PFSK-1 (cell line): ENCODE data around the gene USH1C.

ENCODE experiments used
- FOXP2 ChIP-seq: optimal IDR thresholded peaks from 2 replicates; pipeline ENCODE3; 2011; ENCODE audit warnings: borderline replicate concordance, control low read depth, inconsistent platforms; ENCODE audit not compliant: insufficient read depth; ENCODE audit errors: extremely low read length, extremely low read depth
- POLR2AphosphoS5 ChIP-seq: IDR thresholded peaks from 2 replicates; pipeline ENCODE4 v1.6.1; 2012; ENCODE audit warnings: low read depth, mild to moderate bottlenecking, control low read depth, low read length, moderate library complexity
- REST ChIP-seq, 2 experiments: IDR thresholded peaks; 2 replicates each; pipeline versions ENCODE4 v1.6.1 to v1.8.0; 2011 to 2012; ENCODE audit warnings: low read depth in 2 of 2, low read length in 2 of 2, control low read depth in 1 of 2, inconsistent platforms in 1 of 2, mild to moderate bottlenecking in 1 of 2, moderate library complexity in 1 of 2; ENCODE audit not compliant: insufficient read depth in 1 of 2
- SIN3A ChIP-seq: IDR thresholded peaks from 2 replicates; pipeline ENCODE4 v1.6.1; 2012; ENCODE audit warnings: mild to moderate bottlenecking, low read length, moderate library complexity, borderline replicate concordance; ENCODE audit not compliant: insufficient read depth
- TAF1 ChIP-seq: IDR thresholded peaks from 2 replicates; pipeline ENCODE4 v1.6.1; 2012; ENCODE audit warnings: low read length, control low read depth, borderline replicate concordance; ENCODE audit not compliant: insufficient read depth

USH1C gene

DNA sequence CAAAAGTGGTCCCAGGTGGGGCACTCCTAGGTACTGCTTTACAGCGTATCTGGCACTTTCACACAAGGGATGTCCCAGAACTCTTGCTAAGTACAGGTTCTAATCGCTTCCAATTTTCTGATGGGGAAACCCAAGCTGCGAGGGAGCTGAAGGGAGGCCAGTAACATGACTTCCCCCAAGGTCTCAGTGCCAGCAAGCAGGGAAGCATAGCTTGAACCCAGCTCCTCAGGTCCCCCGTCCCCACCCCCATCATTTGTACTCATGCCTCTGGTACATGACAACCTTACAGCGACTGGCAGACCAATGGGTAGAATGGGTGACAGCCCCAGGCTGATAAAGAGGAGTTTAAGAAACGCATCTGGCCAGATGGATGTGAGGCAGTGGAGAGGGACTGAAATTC, 66.9 kb downstream of the USH1C start:
- TF ChIP-seq REST (IDR thresholded peaks at IDR 0.05; ENCODE audit: insufficient read depth in 1 of 2, low read depth in 2 of 2, low read length in 2 of 2) (no peak), FOXP2 (no peak), SIN3A (no peak), TAF1 (no peak), POLR2AphosphoS5 (no peak)

DNA sequence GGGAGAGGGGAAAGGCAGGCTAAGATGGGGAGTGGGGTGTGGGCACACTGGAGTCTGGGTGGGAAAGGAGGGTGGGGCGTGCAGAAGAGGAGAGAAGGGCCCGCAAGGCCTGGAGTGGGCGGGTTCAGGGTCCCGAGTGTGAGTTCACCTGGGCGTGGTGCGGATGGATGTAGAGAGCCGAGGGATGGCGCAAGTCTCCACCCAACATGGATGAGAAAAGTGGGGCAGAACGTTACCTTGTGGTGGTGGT, 67.2 kb downstream of the USH1C start:
- TF ChIP-seq FOXP2 (no peak), REST (IDR thresholded peaks at IDR 0.05; ENCODE audit: insufficient read depth in 1 of 2, low read depth in 2 of 2, low read length in 2 of 2) (no peak), POLR2AphosphoS5 (no peak), TAF1 (no peak)

- TF ChIP-seq TAF1 (no peak), SIN3A (no peak), POLR2AphosphoS5 (no peak), FOXP2 (no peak), REST (IDR thresholded peaks at IDR 0.05; ENCODE audit: insufficient read depth in 1 of 2, low read depth in 2 of 2, low read length in 2 of 2) (no peak)
Measured at GRCh38 chr11:17476317-17477083, 67.7 kb downstream of the USH1C start, which contains the start of gene ABCC8. ABCC8 (minus strand) TSS chr11:17476845; CDS start chr11:17476776, 69 bp downstream.

DNA sequence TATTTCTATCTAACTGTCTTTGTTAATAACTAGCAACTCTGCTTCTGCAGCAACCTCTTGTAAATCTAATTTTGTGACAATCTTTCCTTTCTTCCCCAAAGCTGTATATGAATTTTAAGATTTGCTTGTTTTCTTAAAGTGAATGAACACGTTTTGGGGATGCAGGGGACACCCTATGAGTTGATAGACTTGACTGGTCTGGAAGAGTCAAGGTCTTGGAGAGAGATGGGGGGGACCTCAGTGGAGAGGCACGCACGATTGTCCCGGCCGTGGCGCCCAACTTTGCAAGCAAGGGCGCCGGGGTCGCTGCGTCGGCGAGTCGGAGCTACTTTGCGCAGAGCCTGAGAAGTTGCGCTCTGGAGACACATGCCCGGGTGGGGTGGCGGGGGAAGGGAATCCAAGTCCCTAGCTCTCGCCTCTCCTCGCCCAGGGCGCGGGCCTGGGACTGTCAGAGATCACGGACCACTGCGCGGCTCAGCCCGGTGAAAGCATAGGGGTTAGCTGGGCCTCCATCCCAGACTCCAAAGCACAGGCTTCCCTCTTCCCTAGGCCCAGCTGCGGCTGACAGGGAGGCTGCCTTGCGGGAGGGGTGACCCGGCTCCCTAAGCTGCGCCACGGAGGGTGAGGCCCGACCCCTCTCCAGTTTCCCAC, 68.4 kb downstream of the USH1C start:
- TF ChIP-seq FOXP2 (no peak), SIN3A (no peak), POLR2AphosphoS5 (no peak), REST (IDR thresholded peaks at IDR 0.05; ENCODE audit: insufficient read depth in 1 of 2, low read depth in 2 of 2, low read length in 2 of 2) (no peak), TAF1 (no peak)
